Measurements from ENCODE around the gene STPG2. TPM values are rescaled to one million over a fixed set of nuclear protein-coding genes. Genes with fewer than 3 reads are reported as not detected.

Gene STPG2
- total RNA-seq, 2 experiments from 2014 or later = not detected

DNA sequence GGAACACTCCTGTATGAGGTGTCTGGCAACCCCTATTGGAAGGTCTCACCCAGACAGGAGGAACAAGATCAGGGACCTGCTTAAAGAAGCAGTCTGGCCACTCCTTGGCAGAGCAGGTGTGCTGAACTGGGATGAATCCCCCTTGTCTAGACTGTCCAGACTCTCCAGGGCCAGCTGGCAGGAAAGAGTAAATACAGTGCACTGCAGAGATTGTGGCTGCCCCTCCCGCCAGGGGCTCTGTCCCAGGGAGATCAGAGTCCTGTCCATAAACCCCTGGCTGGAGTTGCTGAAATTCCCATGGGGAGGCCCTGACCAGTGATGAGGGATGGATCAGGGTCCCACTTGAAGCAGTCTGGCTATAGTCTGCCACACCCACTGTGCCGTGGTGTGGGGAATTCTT, 17.7 kb downstream of the STPG2 start:
- DNase-seq = no peak
- Mint-ChIP-seq H3K27ac (no peak overlapping the region), H3K36me3 (no peaks in the 10 kb centered on the region), H3K4me1 (no peaks in the 10 kb centered on the region), H3K4me3 (no peak overlapping the region), H3K9me3 (peaks cover 4% of the 10 kb centered on the region), H3K27me3 (peaks cover 2% of the 10 kb centered on the region)
- POLR2A ChIA-PET = no interaction called here
- ATAC-seq (ENCODE audit: low read depth) = no peak

GRCh38 chr4:98117363-98117762, 25.9 kb downstream of the STPG2 start:
- DNase-seq (no peak), ATAC-seq (ENCODE audit: low read depth) (no peak)
- Mint-ChIP-seq H3K36me3 (peaks cover 4% of the 10 kb centered on the region), H3K4me1 (no peaks in the 10 kb centered on the region), H3K27ac (no peak overlapping the region), H3K27me3 (peaks cover 9% of the 10 kb centered on the region), H3K4me3 (no peak overlapping the region), H3K9me3 (peaks cover 9% of the 10 kb centered on the region)
- POLR2A ChIA-PET = no interaction called here

GRCh38 chr4:98113012-98113411, 30.3 kb downstream of the STPG2 start:
- peaks cover 10% of the 10 kb centered on the region for H3K27me3 Mint-ChIP-seq
- H3K4me1 Mint-ChIP-seq = no peaks in the 10 kb centered on the region
- no peak overlapping the region for H3K4me3 Mint-ChIP-seq
- no peak overlapping the region for H3K27ac Mint-ChIP-seq
- DNase-seq = no peak
- no peak for ATAC-seq (ENCODE audit: low read depth)
- H3K9me3 Mint-ChIP-seq = peaks cover 4% of the 10 kb centered on the region
- POLR2A ChIA-PET = no interaction called here
- H3K36me3 Mint-ChIP-seq = peaks cover 4% of the 10 kb centered on the region

GRCh38 chr4:98110929-98111328, 32.3 kb downstream of the STPG2 start:
- no peak for DNase-seq
- Mint-ChIP-seq H3K27me3 (peaks cover 14% of the 10 kb centered on the region), H3K4me3 (no peak overlapping the region), H3K36me3 (no peaks in the 10 kb centered on the region), H3K9me3 (no peaks in the 10 kb centered on the region), H3K4me1 (no peaks in the 10 kb centered on the region), H3K27ac (no peak overlapping the region)
- POLR2A ChIA-PET = no interaction called here
- ATAC-seq (ENCODE audit: low read depth) = no peak

DNA sequence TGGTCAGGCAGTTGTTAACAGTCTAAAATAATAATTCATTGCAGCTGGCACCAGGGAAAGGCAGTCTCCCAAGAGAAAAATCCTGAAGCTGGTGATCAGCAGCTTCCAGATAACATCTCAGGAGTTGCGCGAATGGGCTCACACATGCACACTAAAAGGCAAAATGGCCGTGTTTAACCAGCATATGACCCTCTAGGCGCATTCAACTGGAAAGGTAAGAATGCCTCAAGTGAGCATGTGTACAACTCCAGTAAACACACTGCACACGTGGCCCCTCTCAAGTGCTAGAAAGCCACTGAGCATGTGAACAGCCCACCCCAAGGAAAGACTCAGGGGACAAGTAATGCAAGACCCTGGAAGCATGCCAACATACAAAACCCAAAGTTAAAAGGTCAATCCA, 33.1 kb downstream of the STPG2 start:
- no peak overlapping the region for H3K27ac Mint-ChIP-seq
- H3K4me1 Mint-ChIP-seq = no peaks in the 10 kb centered on the region
- no peaks in the 10 kb centered on the region for H3K36me3 Mint-ChIP-seq
- ATAC-seq (ENCODE audit: low read depth) (no peak), DNase-seq (no peak)
- POLR2A ChIA-PET = no interaction called here
- H3K9me3 Mint-ChIP-seq = no peaks in the 10 kb centered on the region
- H3K27me3 Mint-ChIP-seq = peaks cover 14% of the 10 kb centered on the region
- H3K4me3 Mint-ChIP-seq = no peak overlapping the region

DNA sequence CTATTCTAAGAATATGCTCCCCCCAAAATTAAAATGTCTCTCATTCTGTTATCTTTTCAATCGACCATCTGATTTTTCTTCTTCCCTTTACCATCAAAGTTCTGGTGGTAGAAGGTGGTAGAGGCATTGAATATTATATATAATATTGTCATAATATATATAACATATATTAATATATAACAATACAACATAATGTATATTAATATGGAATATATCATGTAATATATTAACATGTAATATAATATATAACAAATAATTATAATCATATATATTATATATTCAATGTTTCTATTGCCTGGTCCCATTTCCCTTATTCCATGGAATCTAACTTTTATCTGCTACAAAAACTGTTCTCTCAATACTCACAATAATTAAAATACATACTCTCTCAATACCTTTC, 40.6 kb downstream of the STPG2 start:
- no peak for DNase-seq
- ATAC-seq (ENCODE audit: low read depth) = no peak
- H3K36me3 Mint-ChIP-seq = no peaks in the 10 kb centered on the region
- H3K4me3 Mint-ChIP-seq = no peak overlapping the region
- POLR2A ChIA-PET = no interaction called here
- no peaks in the 10 kb centered on the region for H3K4me1 Mint-ChIP-seq
- peaks cover 3% of the 10 kb centered on the region for H3K27me3 Mint-ChIP-seq
- no peak overlapping the region for H3K27ac Mint-ChIP-seq
- H3K9me3 Mint-ChIP-seq = no peaks in the 10 kb centered on the region

DNA sequence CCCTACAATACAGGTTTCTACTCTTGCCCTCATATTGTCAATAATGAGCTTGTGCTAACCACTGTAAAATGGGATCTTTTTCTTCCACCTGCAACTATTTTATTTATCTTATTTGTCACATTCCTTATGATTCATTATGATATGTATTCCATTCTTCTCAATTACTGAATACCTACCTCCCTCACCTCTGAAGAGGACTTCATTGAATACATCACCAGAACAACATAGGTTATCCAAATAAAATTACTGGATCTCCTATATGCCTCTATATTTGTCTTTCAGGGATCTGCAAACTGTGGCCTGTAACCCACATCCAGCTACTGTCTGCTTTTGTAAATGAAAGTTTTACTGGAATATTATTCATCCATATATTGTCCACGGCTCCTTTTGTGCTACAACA, 41.3 kb downstream of the STPG2 start:
- Mint-ChIP-seq H3K9me3 (peaks cover under 1% of the 10 kb centered on the region), H3K27ac (no peak overlapping the region), H3K4me1 (no peaks in the 10 kb centered on the region), H3K4me3 (no peak overlapping the region), H3K36me3 (no peaks in the 10 kb centered on the region), H3K27me3 (peaks cover 5% of the 10 kb centered on the region)
- DNase-seq (no peak), ATAC-seq (ENCODE audit: low read depth) (no peak)
- POLR2A ChIA-PET = interaction anchor here (0.7 kb wide), 1 partner anchor 42 kb away, joined by 3 read pairs; the partner anchor contains the start of gene STPG2

DNA sequence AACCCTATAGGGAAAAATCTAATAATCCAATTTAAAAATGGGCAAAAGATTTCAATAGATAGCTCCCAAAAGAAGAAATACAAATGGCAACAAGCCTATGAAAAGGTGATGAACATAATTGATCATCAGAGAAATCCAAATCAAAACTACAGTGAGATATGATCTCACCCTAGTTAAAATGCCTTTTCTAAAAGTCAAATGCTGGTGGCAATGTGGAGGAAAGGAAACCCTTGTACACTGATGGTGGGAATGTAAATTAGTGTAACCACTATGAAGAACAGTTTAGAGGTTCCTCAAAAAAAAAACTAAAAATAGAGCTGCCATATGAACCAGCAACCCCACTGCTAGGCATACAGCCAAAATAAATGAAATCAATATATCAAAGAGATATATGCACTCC, 44.5 kb downstream of the STPG2 start:
- no peaks in the 10 kb centered on the region for H3K36me3 Mint-ChIP-seq
- DNase-seq (no peak), ATAC-seq (ENCODE audit: low read depth) (no peak)
- POLR2A ChIA-PET = no interaction called here
- peaks cover 3% of the 10 kb centered on the region for H3K9me3 Mint-ChIP-seq
- H3K4me1 Mint-ChIP-seq = no peaks in the 10 kb centered on the region
- no peak overlapping the region for H3K27ac Mint-ChIP-seq
- no peak overlapping the region for H3K4me3 Mint-ChIP-seq
- peaks cover 6% of the 10 kb centered on the region for H3K27me3 Mint-ChIP-seq

DNA sequence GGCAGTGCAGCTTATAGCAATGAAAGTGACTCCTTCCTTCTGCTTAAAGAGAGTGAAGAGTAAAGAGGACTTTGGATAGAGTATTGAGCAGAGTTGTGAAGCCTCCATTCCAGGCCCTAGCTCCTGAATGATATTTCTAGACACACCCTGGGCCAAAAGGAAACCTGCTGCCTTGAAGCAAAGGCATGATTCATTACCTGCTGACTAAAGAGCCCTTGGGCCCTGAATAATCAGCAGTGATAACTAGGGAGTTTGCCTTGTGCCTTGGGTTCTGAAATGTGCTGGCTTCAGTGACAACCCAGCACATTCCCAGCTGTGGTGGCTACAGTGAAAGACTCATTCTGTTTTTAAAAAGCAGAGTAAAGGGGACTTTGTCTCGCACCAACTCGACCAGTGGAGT, 49.2 kb downstream of the STPG2 start:
- no peak for DNase-seq
- no peak overlapping the region for H3K27ac Mint-ChIP-seq
- peaks cover 9% of the 10 kb centered on the region for H3K27me3 Mint-ChIP-seq
- H3K4me1 Mint-ChIP-seq = no peaks in the 10 kb centered on the region
- POLR2A ChIA-PET = no interaction called here
- peaks cover 3% of the 10 kb centered on the region for H3K9me3 Mint-ChIP-seq
- H3K36me3 Mint-ChIP-seq = no peaks in the 10 kb centered on the region
- ATAC-seq (ENCODE audit: low read depth) = no peak
- no peak overlapping the region for H3K4me3 Mint-ChIP-seq

GRCh38 chr4:98093662-98094061, 49.6 kb downstream of the STPG2 start:
- H3K9me3 Mint-ChIP-seq = peaks cover 3% of the 10 kb centered on the region
- DNase-seq (no peak), ATAC-seq (ENCODE audit: low read depth) (no peak)
- no peaks in the 10 kb centered on the region for H3K36me3 Mint-ChIP-seq
- POLR2A ChIA-PET = no interaction called here
- no peak overlapping the region for H3K27ac Mint-ChIP-seq
- no peak overlapping the region for H3K4me3 Mint-ChIP-seq
- no peaks in the 10 kb centered on the region for H3K4me1 Mint-ChIP-seq
- peaks cover 9% of the 10 kb centered on the region for H3K27me3 Mint-ChIP-seq

- no peaks in the 10 kb centered on the region for H3K4me1 Mint-ChIP-seq
- H3K4me3 Mint-ChIP-seq = no peak overlapping the region
- DNase-seq = no peak
- H3K27me3 Mint-ChIP-seq = peaks cover 9% of the 10 kb centered on the region
- ATAC-seq (ENCODE audit: low read depth) = no peak
- POLR2A ChIA-PET = no interaction called here
- no peak overlapping the region for H3K27ac Mint-ChIP-seq
- H3K9me3 Mint-ChIP-seq = peaks cover 3% of the 10 kb centered on the region
- no peaks in the 10 kb centered on the region for H3K36me3 Mint-ChIP-seq
These were observed 50.3 kb downstream of the STPG2 start for GRCh38 chr4:98092833-98093439.

GRCh38 chr4:98081936-98082335, 61.3 kb downstream of the STPG2 start:
- Mint-ChIP-seq H3K27me3 (no peaks in the 10 kb centered on the region), H3K27ac (no peak overlapping the region), H3K4me3 (no peak overlapping the region), H3K9me3 (peaks cover 3% of the 10 kb centered on the region), H3K36me3 (no peaks in the 10 kb centered on the region), H3K4me1 (no peaks in the 10 kb centered on the region)
- DNase-seq = no peak
- no peak for ATAC-seq (ENCODE audit: low read depth)
- POLR2A ChIA-PET = no interaction called here

DNA sequence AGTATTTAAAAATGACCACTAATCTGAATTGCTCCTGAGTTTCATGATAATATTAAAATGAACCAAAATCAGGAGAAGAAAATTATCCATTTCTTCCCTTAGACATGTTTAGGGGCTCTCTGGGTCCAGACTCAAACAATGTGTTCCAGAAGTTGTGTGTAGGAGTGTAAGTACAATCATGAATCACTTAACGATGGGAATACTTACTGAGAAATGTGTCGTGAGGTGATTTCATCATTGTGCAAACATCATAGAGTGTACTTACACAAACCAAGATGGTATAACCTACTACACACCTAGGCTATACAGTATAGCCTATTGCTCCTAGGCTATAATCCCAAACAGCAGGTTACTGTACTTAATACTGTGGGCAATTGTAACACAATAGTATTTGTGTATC, 74.8 kb downstream of the STPG2 start:
- Mint-ChIP-seq H3K4me3 (no peak overlapping the region), H3K4me1 (no peaks in the 10 kb centered on the region), H3K36me3 (no peaks in the 10 kb centered on the region), H3K9me3 (peaks cover 1% of the 10 kb centered on the region), H3K27me3 (peaks cover 2% of the 10 kb centered on the region), H3K27ac (no peak overlapping the region)
- no peak for DNase-seq
- POLR2A ChIA-PET = no interaction called here
- no peak for ATAC-seq (ENCODE audit: low read depth)

DNA sequence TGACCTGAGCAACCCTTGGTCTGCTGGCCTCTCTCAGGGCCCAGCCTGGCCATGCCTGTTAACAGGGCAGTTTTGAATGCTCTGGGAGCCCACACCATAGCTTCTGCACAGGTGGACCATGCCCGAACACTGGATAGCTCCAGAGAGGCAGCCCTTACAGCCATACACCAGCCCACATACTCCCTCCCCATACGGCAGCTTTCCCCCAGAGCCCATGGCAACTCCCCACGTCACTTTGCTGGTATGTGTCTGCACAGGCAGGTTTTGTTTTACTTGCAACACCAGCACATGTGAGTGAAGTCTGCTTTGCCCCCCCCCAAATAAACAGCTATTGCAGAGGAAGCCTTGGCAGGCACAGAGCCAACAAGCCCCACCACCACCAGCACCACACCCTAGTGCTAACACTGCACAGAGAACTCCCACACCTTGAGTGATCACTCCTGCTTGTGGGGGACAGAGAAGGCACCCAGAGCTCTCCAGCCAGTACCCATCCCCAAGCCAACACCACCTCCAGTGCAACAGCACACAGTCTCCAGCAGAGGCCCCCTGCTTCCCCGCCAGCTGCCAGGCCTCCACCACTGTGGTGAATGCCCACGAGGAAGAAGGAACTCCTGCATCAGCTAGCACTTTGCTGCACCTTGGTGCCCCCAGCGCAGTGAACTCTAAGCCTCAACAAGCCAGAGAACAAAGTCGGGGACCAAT, 87.3 kb downstream of the STPG2 start:
- ATAC-seq (ENCODE audit: low read depth) (no peak), DNase-seq (no peak)
- POLR2A ChIA-PET = no interaction called here
- Mint-ChIP-seq H3K27me3 (peaks cover 2% of the 10 kb centered on the region), H3K27ac (no peak overlapping the region), H3K9me3 (peaks cover 4% of the 10 kb centered on the region), H3K4me1 (no peaks in the 10 kb centered on the region), H3K4me3 (no peak overlapping the region), H3K36me3 (no peaks in the 10 kb centered on the region)

Measured in activated naive CD8-positive, alpha-beta T cell treated with anti-CD3 and anti-CD28 coated beads, Interleukin-2, amount 10 ng/mL, durations not matched to agents 7 days and 5 days (primary cell).